Dendritic cell treated with granulocyte-macrophage colony-stimulating factor and Interleukin-4, amounts not matched to agents 40 ng/mL and 50 ng/mL, for 4 days (primary cell): ENCODE measurements around the gene OVCH1.

ENCODE experiments used
- H3K27ac Mint-ChIP-seq: one replicate; pipeline ENCODE4 v1.8.0; 2022; ENCODE audit warnings: mild to moderate bottlenecking, mixed read lengths
- H3K27me3 Mint-ChIP-seq: one replicate; pipeline ENCODE4 v1.8.0; 2022; ENCODE audit warnings: mild to moderate bottlenecking, mixed read lengths
- H3K36me3 Mint-ChIP-seq: one replicate; pipeline ENCODE4 v1.8.0; 2022; ENCODE audit warnings: low read depth, mixed read lengths
- H3K4me1 Mint-ChIP-seq: one replicate; pipeline ENCODE4 v1.8.0; 2022; ENCODE audit warnings: low read depth, mixed read lengths
- H3K4me3 Mint-ChIP-seq: one replicate; pipeline ENCODE4 v1.8.0; 2022; ENCODE audit warnings: mild to moderate bottlenecking, moderate library complexity, mixed read lengths
- H3K9me3 Mint-ChIP-seq: one replicate; pipeline ENCODE4 v1.8.0; 2022; ENCODE audit warnings: mixed read lengths
- intact Hi-C: fragments of 100-400 bp; cut with micrococcal nuclease; formaldehyde crosslinking; loops from one replicate; pipeline ENCODE4 v1.15.0; 2022

OVCH1 gene, protein sequence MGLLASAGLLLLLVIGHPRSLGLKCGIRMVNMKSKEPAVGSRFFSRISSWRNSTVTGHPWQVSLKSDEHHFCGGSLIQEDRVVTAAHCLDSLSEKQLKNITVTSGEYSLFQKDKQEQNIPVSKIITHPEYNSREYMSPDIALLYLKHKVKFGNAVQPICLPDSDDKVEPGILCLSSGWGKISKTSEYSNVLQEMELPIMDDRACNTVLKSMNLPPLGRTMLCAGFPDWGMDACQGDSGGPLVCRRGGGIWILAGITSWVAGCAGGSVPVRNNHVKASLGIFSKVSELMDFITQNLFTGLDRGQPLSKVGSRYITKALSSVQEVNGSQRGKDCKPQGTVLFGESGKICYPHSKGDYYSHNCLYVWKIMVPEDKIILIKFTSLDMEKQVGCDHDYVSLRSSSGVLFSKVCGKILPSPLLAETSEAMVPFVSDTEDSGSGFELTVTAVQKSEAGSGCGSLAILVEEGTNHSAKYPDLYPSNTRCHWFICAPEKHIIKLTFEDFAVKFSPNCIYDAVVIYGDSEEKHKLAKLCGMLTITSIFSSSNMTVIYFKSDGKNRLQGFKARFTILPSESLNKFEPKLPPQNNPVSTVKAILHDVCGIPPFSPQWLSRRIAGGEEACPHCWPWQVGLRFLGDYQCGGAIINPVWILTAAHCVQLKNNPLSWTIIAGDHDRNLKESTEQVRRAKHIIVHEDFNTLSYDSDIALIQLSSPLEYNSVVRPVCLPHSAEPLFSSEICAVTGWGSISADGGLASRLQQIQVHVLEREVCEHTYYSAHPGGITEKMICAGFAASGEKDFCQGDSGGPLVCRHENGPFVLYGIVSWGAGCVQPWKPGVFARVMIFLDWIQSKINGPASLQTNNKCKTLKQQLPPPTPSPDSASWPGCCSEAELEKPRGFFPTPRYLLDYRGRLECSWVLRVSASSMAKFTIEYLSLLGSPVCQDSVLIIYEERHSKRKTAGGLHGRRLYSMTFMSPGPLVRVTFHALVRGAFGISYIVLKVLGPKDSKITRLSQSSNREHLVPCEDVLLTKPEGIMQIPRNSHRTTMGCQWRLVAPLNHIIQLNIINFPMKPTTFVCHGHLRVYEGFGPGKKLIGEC

DNA sequence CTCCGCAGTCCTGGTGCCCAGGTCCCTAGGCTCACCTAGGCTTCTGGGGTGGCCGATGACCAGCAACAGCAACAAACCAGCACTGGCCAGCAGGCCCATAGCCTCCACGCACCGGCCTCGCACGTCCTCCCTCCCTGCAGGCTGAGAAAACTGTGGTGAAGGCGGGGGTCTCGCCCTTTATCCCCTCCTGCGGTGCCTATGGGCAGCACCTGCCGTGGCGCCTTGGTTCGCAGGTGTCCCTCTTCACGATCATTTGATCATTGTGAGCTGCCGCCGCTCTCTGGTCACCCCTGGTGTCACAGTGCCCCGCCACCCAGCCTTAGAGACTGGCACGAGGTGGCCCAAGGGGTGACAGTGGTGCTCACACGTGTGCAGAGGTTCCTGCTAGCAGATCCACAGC lies at the start of gene OVCH1:
TSS of gene OVCH1 (minus strand) at position 99 of the 400 bp plus-strand sequence. CDS start at position 99, 0 bp downstream.
- H3K36me3 Mint-ChIP-seq: no peaks in the 10 kb centered on the region
- intact Hi-C loops: no loop called here
- H3K9me3 Mint-ChIP-seq: no peaks in the 10 kb centered on the region
- peaks cover 3% of the 10 kb centered on the region for H3K27me3 Mint-ChIP-seq
- H3K4me1 Mint-ChIP-seq: peaks cover 8% of the 10 kb centered on the region
- no peak within 1 kb of the TSS for H3K4me3 Mint-ChIP-seq
- no peak within 1 kb of the TSS for H3K27ac Mint-ChIP-seq

DNA sequence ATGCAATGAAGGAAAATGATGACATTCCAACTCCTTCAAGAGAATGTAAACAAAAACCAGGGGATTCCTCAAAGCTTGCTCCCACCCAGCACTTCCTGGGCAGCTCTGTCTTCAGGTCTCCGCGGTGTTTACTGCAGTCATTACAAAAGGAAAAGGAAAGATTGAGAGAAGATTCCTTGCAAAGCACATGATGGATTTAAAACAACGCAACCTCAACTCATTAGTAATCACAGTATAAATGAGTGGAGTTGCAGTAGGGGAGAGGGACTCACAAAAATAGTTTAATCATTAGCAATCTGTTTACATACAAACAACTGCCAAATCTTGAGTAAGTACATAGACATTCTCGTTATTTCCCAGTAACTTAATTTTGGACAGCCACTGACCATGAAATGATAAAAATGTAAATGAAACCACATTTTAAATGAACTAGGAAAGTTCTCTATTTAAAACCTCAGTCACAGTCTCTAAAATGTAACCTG lies 49.7 kb upstream of the OVCH1 start:
- Mint-ChIP-seq H3K4me1 (peaks cover 6% of the 10 kb centered on the region), H3K4me3 (no peak overlapping the region), H3K27me3 (no peaks in the 10 kb centered on the region), H3K27ac (no peak overlapping the region), H3K9me3 (no peaks in the 10 kb centered on the region), H3K36me3 (no peaks in the 10 kb centered on the region)
- intact Hi-C loops: no loop called here

DNA sequence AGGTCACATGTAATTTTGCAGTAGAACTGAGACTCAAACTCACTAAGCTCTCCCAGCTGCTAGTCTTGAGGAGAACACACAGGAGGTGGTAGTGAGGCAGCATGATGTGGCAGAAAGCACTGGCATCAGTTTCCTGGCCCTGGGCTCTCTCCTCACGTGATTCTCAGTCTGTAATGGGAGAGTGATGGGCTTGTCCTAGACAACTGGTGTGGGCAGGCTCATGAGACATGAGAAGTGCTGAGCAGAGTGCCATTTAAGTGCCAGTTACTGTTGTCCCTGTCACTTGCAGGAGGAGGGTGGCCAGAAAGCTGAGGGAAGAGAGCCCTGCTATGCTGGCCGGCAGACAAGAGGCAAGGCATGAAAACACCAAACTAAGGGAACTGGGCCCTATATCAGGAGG lies 48.5 kb upstream of the OVCH1 start:
- Mint-ChIP-seq H3K9me3 (no peaks in the 10 kb centered on the region), H3K27me3 (no peaks in the 10 kb centered on the region), H3K4me3 (no peak overlapping the region), H3K36me3 (no peaks in the 10 kb centered on the region), H3K27ac (peak overlapping the region; percentile 23), H3K4me1 (peaks cover 6% of the 10 kb centered on the region)
- intact Hi-C loops: no loop called here

DNA sequence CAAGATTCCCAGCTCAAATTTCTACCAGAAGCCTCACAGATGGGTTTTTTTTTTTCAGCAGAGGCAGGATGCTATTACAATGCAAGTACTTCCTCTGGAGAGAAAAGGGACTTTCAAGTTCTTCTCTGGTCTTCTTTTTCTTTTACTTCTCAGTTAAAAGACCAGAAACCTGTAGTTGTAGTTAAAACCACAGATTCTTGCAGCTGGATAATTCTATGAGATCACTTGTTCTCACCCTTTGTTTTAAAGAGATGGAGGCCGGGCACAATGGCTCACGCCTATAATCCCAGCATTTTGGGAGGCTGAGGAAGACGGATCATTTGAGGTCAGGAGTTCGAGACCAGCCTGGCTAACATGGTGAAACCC lies 47.6 kb upstream of the OVCH1 start:
- Mint-ChIP-seq H3K27ac (no peak overlapping the region), H3K9me3 (no peaks in the 10 kb centered on the region), H3K4me3 (no peak overlapping the region), H3K27me3 (peaks cover 2% of the 10 kb centered on the region), H3K36me3 (no peaks in the 10 kb centered on the region), H3K4me1 (peaks cover 6% of the 10 kb centered on the region)
- intact Hi-C loops: no loop called here

DNA sequence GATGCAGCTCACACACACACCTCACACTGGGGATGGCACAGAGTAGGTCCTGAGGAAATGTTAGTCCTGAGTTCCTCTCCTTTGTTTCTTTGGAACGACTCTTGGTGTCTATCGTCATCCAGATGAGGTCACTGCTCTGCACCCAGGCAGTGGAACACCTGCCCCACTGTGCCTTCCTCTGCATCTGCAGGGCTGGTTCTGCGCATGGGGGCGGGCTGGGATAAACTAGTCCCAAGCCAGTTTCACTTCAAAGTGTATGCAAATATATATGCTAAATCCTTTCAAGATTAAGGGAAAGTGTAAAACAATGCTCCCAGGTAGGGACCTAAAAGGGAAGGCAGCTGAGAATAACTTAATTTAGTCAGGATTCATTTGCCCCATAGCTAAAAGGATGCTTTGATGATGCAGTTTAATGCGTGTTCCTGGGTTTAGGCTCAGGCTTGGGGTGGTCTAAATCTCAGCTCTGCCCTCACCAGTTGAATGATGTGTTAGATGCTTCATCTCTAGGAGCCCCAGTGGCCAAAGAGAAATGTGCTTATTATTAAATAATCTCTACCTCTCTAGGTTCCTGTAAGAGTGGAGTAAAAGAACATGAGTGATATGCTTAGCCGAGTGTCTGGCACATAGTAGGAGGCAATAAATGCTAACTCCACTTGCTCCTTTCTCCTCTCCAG lies 47.1 kb upstream of the OVCH1 start:
- intact Hi-C loops: no loop called here
- peaks cover 6% of the 10 kb centered on the region for H3K4me1 Mint-ChIP-seq
- H3K27ac Mint-ChIP-seq: no peak overlapping the region
- no peaks in the 10 kb centered on the region for H3K9me3 Mint-ChIP-seq
- no peaks in the 10 kb centered on the region for H3K36me3 Mint-ChIP-seq
- H3K27me3 Mint-ChIP-seq: peaks cover 2% of the 10 kb centered on the region
- no peak overlapping the region for H3K4me3 Mint-ChIP-seq

DNA sequence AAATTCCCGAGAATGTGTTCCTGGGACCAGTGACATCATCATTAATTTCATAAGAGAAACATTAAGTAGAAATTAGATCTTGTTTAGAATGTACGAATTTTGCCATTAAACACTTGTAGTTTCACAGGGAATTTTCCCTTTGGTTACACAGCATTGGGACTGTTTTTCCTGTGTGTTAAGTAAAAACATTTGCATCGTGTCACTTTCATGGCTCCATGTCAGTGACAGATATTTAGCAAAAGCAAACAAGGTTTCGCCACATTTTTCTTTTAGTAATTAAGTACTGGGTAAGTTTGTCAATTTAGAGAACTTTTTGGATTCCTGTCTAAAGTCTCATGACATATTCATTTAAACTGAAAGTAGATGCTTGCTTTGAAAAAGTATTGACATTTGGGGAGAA lies 45.5 kb upstream of the OVCH1 start:
- peaks cover 6% of the 10 kb centered on the region for H3K4me1 Mint-ChIP-seq
- peaks cover 2% of the 10 kb centered on the region for H3K27me3 Mint-ChIP-seq
- intact Hi-C loops: no loop called here
- H3K4me3 Mint-ChIP-seq: no peak overlapping the region
- H3K9me3 Mint-ChIP-seq: no peaks in the 10 kb centered on the region
- no peaks in the 10 kb centered on the region for H3K36me3 Mint-ChIP-seq
- no peak overlapping the region for H3K27ac Mint-ChIP-seq

DNA sequence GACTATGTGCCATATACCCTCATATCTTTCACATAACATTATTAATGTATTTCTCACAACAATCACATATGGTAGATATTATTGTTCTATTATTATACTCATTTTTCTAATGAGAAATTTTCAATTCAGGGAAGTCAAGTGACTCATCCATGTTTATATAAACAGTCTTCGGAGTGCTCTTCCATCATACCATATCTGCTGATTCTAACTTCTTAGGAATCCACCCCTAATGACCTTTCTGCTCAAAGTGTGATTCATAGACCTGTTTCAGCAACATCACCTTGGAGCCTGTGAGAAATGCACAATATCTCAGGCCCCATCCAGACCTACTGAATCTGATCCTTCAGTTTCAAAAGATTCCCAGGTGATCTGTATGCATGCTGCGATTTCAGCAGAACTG lies 39.8 kb upstream of the OVCH1 start:
- Mint-ChIP-seq H3K36me3 (peaks cover 6% of the 10 kb centered on the region), H3K4me3 (no peak overlapping the region), H3K4me1 (no peaks in the 10 kb centered on the region), H3K27me3 (peaks cover 4% of the 10 kb centered on the region), H3K27ac (no peak overlapping the region), H3K9me3 (no peaks in the 10 kb centered on the region)
- intact Hi-C loops: no loop called here

DNA sequence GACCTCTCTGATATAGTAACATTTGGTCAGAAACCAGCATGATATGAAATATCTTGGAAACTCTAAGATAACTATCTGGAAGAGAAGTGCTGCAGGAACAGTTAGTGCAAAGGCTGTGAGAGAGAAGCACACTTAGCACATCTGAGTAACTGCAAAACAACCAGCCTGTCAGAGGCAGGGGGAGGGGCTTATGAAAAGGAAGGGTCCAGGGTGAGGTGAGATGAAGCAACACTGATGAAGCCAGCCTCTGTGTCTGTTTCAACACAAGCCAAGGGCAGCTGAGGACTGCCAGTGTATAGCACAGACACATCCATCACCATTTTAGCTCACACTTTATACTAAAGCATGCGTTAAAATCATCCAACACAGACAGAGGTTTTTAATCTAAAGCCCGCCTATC lies 37.4 kb upstream of the OVCH1 start:
- Mint-ChIP-seq H3K27ac (no peak overlapping the region), H3K27me3 (peaks cover 2% of the 10 kb centered on the region), H3K9me3 (no peaks in the 10 kb centered on the region), H3K36me3 (peaks cover 6% of the 10 kb centered on the region), H3K4me3 (no peak overlapping the region), H3K4me1 (no peaks in the 10 kb centered on the region)
- intact Hi-C loops: no loop called here

DNA sequence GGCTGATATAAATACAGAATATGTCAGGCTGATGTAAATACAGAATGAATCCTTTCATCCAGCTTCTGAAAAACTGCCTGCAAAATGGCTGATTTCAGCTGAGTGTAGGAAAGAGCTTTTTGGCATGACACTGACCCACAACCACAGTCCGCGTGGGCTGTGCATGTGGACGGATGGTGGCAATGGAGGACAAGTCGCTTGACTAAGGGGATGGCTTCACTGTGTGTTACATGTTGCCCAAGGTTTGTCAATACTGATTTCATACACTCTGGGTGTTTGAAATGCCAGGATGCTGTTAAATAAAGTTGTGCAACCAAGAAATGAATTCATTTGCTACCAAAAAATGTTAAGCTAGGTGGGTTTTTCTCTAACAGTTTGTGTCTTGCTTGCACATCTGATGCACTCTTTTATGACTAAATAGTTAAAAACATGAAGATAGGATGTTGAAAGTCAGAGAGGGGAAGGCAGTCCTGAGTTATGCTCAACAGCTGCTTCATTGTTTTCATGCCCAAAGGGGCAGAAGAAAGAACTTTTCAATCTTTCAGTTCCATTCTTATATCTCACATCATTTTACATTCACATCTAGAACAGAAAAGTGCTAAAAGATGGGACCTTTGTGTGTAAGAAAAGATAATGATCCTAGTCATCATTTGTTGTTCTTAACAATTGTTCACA lies 36.5 kb upstream of the OVCH1 start:
- Mint-ChIP-seq H3K27me3 (peaks cover 2% of the 10 kb centered on the region), H3K27ac (no peak overlapping the region), H3K4me1 (no peaks in the 10 kb centered on the region), H3K36me3 (peaks cover 6% of the 10 kb centered on the region), H3K9me3 (no peaks in the 10 kb centered on the region), H3K4me3 (no peak overlapping the region)
- intact Hi-C loops: no loop called here

DNA sequence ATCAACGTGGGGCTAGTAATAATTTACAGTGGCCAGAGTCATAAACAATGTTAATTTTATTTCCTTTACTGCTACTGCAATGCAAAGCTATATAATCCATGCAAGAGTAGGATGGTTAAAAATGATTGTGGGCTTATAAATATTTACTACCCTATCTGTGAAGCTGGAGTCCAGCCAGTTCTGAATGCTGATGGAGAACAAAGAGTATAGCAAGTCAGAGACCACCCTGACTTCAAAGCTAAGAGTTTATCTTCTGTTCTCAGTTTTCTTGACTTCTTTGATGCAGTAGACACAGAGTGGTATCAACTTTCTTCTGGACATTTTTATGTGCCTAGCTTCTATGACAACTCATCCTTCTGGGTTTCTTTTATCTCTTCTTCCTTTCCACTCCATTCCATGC lies 34.0 kb upstream of the OVCH1 start:
- H3K27me3 Mint-ChIP-seq: peaks cover 2% of the 10 kb centered on the region
- no peaks in the 10 kb centered on the region for H3K4me1 Mint-ChIP-seq
- H3K36me3 Mint-ChIP-seq: peaks cover 6% of the 10 kb centered on the region
- no peak overlapping the region for H3K4me3 Mint-ChIP-seq
- H3K27ac Mint-ChIP-seq: no peak overlapping the region
- intact Hi-C loops: no loop called here
- H3K9me3 Mint-ChIP-seq: no peaks in the 10 kb centered on the region

DNA sequence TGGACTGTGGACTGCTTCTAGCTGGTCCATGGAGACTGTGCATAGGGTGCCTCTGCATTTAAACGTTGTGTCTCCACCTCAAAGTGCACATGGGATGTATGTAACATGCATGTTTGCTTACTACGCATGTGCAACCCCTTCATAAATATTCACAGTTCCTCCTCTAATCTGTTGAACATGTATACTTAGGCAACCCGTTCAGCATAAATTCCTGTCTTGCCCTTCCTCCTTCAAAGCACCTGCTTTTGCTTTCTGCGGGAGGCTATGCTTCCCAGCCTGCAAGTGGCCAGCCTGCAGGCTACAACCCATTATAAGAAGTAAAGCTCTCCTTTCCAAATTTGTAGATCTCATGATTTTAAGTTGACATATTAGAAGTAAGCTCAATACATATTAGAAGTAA lies 33.0 kb upstream of the OVCH1 start:
- intact Hi-C loops: no loop called here
- no peak overlapping the region for H3K27ac Mint-ChIP-seq
- no peak overlapping the region for H3K4me3 Mint-ChIP-seq
- H3K27me3 Mint-ChIP-seq: peaks cover 2% of the 10 kb centered on the region
- H3K4me1 Mint-ChIP-seq: no peaks in the 10 kb centered on the region
- H3K36me3 Mint-ChIP-seq: peaks cover 6% of the 10 kb centered on the region
- no peaks in the 10 kb centered on the region for H3K9me3 Mint-ChIP-seq

DNA sequence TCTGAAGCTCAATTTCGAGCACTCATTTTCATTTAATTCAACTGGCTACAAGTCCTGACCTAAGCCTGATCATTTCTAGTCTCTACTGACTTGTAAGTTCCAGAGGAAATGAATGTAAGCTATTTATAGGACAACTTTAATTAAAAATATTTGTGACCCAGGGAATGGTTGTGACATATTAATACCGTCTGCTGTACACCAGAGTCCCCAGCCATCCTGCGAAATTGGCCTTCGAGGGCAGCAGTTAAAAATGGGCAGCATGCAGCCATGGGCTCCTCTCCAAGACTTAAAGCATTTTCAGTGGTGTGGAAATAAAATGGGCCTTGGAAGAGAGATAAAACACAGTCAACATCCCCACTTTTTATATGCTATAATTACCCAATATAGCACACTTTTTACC lies 30.7 kb upstream of the OVCH1 start:
- Mint-ChIP-seq H3K9me3 (no peaks in the 10 kb centered on the region), H3K36me3 (peaks cover 6% of the 10 kb centered on the region), H3K4me1 (no peaks in the 10 kb centered on the region), H3K4me3 (no peak overlapping the region), H3K27me3 (peaks cover 2% of the 10 kb centered on the region), H3K27ac (no peak overlapping the region)
- intact Hi-C loops: no loop called here

DNA sequence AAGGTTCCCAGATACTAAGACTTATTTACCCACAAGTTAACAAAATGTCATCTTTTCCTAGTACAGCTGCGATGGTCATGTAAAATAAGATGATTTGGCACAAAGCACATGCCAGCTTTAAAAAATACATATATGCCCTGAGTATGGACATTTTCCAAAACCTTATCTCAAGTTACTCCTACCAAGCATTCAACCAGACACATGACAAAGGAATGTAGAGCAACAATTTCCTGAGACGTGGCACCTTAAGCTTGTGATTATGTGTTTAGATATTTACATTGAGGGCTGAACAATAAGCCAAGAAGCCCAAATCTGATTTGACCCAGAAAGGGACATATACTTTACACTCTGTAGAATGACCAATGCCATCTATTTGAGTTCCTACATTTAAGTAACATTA lies 24.5 kb upstream of the OVCH1 start:
- Mint-ChIP-seq H3K4me1 (no peaks in the 10 kb centered on the region), H3K36me3 (peaks cover 14% of the 10 kb centered on the region), H3K9me3 (no peaks in the 10 kb centered on the region), H3K27ac (no peak overlapping the region), H3K27me3 (no peaks in the 10 kb centered on the region), H3K4me3 (no peak overlapping the region)
- intact Hi-C loops: no loop called here
